Naive thymus-derived CD4-positive, alpha-beta T cell (primary cell): ENCODE data around the gene CAPG. TPM values are rescaled to one million over a fixed set of nuclear protein-coding genes. Genes with fewer than 3 reads are reported as not detected.

Experiments
- ATAC-seq: fragments of 150-1000 bp; cut with Tn5 transposase; 2 replicates; pipeline ENCODE4 v1.10.0; 2021; ENCODE audit warnings: mild to moderate bottlenecking, moderate library complexity
- CTCF ChIA-PET: fragments of 350-600 bp; sonication (Branson Sonifier 250); formaldehyde crosslinking; loops from one replicate; lab custom pipeline; 2021; ENCODE audit warnings: antibody characterized with exemption; lab: Charles Lee
- POLR2A ChIA-PET: fragments of 350-600 bp; sonication (Branson Sonifier 250); formaldehyde crosslinking; loops from one replicate; lab custom pipeline; 2021; ENCODE audit warnings: antibody characterized with exemption, inconsistent platforms; lab: Charles Lee
- DNase-seq, 9 donors: peaks; one replicate each; pipeline versions ENCODE4 v3.0.0 to v3.0.0-alpha.2; 2020 to 2022; ENCODE audit warnings: mixed read lengths in 1 of 9
- H3K27ac ChIP-seq: one replicate; pipeline ENCODE4 v1.7.0; 2013; ENCODE audit warnings: mild to moderate bottlenecking, low read depth, low read length, moderate library complexity
- H3K27me3 ChIP-seq, 2 donors: one replicate each; pipeline ENCODE4 v1.7.0; 2013; ENCODE audit warnings: low read length in 2 of 2, mild to moderate bottlenecking in 2 of 2, moderate library complexity in 2 of 2; ENCODE audit not compliant: control insufficient read depth in 2 of 2, insufficient read depth in 2 of 2
- H3K36me3 ChIP-seq, 3 experiments: 1 replicate in 2 of 3; 2 replicates in 1 of 3; pipeline ENCODE4 v1.7.0; 2013; ENCODE audit warnings: low read length in 3 of 3, mild to moderate bottlenecking in 3 of 3, moderate library complexity in 1 of 3; ENCODE audit not compliant: insufficient read depth in 3 of 3, control insufficient read depth in 2 of 3
- H3K4me1 ChIP-seq, 2 donors: one replicate each; pipeline ENCODE4 v1.7.0; 2013; ENCODE audit warnings: low read length in 2 of 2, mild to moderate bottlenecking in 2 of 2, moderate library complexity in 1 of 2; ENCODE audit not compliant: control insufficient read depth in 2 of 2, insufficient read depth in 2 of 2
- H3K4me3 ChIP-seq: 2 replicates; pipeline ENCODE4 v1.7.0; 2013; ENCODE audit warnings: mild to moderate bottlenecking, low read length
- H3K9me3 ChIP-seq, 3 experiments: 1 replicate in 2 of 3; 2 replicates in 1 of 3; pipeline ENCODE4 v1.7.0; 2013; ENCODE audit warnings: low read length in 3 of 3; ENCODE audit not compliant: control insufficient read depth in 2 of 3
- H3K27ac Mint-ChIP-seq, 9 donors: one replicate each; pipeline ENCODE4 v1.8.0; 2020 to 2022; ENCODE audit warnings: mixed read lengths in 9 of 9, mild to moderate bottlenecking in 8 of 9, moderate library complexity in 5 of 9, inconsistent platforms in 2 of 9
- H3K27me3 Mint-ChIP-seq, 5 donors: one replicate each; pipeline ENCODE4 v1.8.0; 2021 to 2022; ENCODE audit warnings: mixed read lengths in 5 of 5, mild to moderate bottlenecking in 1 of 5
- H3K36me3 Mint-ChIP-seq, 5 donors: one replicate each; pipeline ENCODE4 v1.8.0; 2020 to 2022; ENCODE audit warnings: mixed read lengths in 5 of 5, mild to moderate bottlenecking in 3 of 5, inconsistent platforms in 1 of 5
- H3K4me1 Mint-ChIP-seq, 7 donors: one replicate each; pipeline ENCODE4 v1.8.0; 2020 to 2022; ENCODE audit warnings: mixed read lengths in 7 of 7, mild to moderate bottlenecking in 3 of 7, inconsistent platforms in 1 of 7
- H3K4me3 Mint-ChIP-seq, 10 donors: one replicate each; pipeline ENCODE4 v1.8.0; 2020 to 2022; ENCODE audit warnings: mild to moderate bottlenecking in 10 of 10, mixed read lengths in 10 of 10, moderate library complexity in 6 of 10, inconsistent platforms in 2 of 10
- H3K9me3 Mint-ChIP-seq, 11 donors: one replicate each; pipeline ENCODE4 v1.8.0; 2020 to 2022; ENCODE audit warnings: mixed read lengths in 11 of 11, mild to moderate bottlenecking in 4 of 11, inconsistent platforms in 1 of 11, moderate library complexity in 1 of 11
- intact Hi-C, 2 donors: fragments of 100-400 bp; cut with micrococcal nuclease; formaldehyde crosslinking; loops; one replicate each; pipeline ENCODE4 v1.15.1; 2023
- polyA plus RNA-seq, 2 donors: library from polyadenylated mRNA; unstranded; fragments of 300-500 nt; fragmentation: Illumina TruSeq; gene quantifications; one replicate each; pipeline ENCODE4 v1.2.3, GENCODE V29; 2021
- total RNA-seq, 6 experiments: library from RNA in 5 of 6; stranded (reverse) in 5 of 6; gene quantifications; 1 replicate in 5 of 6; 2 replicates in 1 of 6; pipeline ENCODE4 v1.2.3 and lab custom pipeline; 2021 to 2026

CAPG gene
- total and polyA plus RNA-seq, 7 experiments from 2014 or later, result 12.9 to 265 (median 34.3) TPM

DNA sequence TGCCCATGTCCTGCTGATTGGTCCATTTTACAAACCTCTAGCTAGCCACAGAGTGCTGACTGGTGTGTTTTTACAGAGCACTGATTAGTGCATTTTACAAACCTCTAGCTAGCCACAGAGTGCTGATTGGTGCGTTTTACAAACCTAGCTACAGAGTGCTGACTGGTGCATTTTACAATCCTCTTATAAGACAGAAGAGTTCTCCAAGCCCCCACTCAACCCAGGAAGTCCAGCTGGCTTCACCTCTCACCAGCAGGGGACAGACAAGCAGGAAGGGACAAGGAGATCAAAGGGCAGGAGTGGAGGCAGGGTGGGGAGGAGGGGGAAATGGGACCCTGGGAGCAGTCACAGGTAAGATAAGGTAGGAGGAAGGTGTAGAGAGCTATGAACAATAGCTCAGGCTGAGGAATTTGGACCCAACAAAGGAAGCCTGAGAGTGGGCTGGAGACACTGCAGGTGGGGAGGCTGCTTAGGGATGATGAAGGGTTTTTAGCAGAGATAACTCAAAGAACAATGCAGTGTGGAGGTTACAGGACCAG lies 45.5 kb upstream of the CAPG start:
- Mint-ChIP-seq H3K4me3 (no peak overlapping the region), H3K27ac (no peak overlapping the region), H3K9me3 (no peaks in the 10 kb centered on the region), H3K4me1 (peaks cover 0 to 2% (median 0%) of the 10 kb centered on the region in 7 donors), H3K27me3 (peaks cover 0 to 14% (median 0%) of the 10 kb centered on the region in 5 donors), H3K36me3 (no peaks in the 10 kb centered on the region)
- no peak for ATAC-seq
- ChIA-PET CTCF (no interaction called here), POLR2A (no interaction called here)
- Histone ChIP-seq H3K27ac (no peak overlapping the region), H3K4me1 (no peaks in the 10 kb centered on the region), H3K36me3 (no peaks in the 10 kb centered on the region), H3K9me3 (no peaks in the 10 kb centered on the region), H3K27me3 (no peaks in the 10 kb centered on the region), H3K4me3 (no peak overlapping the region)
- intact Hi-C loops, result no loop called here
- no peak for DNase-seq

DNA sequence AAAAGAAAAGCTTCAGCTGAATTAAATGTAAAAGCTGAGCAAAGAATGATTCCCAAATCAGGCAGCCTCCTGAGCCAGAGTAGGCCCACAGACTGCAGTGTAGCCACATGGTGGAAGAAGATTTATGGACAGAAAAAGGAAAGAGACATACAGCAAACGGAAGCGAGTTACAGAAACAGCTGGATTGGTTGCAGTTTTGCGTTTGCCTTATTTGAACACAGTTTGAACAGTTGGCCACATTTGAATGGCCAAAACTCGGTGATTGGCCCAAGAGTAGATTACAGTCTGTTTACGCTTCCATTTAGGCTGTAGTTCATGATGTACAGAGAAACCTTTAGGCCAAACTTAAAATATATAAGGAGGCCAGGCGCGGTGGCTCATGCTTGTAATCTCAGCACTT lies 43.4 kb upstream of the CAPG start:
- ATAC-seq, result no peak
- no peaks in the 10 kb centered on the region for H3K36me3 ChIP-seq
- H3K9me3 ChIP-seq, result no peaks in the 10 kb centered on the region
- no peak for DNase-seq
- intact Hi-C loops, result loop anchor here in 1 of 2 donors (5.0 kb wide), 1 partner anchor 54 kb away; no protein-coding TSS in a partner anchor
- no peaks in the 10 kb centered on the region for H3K36me3 Mint-ChIP-seq
- H3K27me3 ChIP-seq, result no peaks in the 10 kb centered on the region
- no peaks in the 10 kb centered on the region for H3K9me3 Mint-ChIP-seq
- H3K27me3 Mint-ChIP-seq, result peaks cover 0 to 11% (median 0%) of the 10 kb centered on the region in 5 donors
- no peak overlapping the region for H3K27ac ChIP-seq
- H3K27ac Mint-ChIP-seq, result no peak overlapping the region
- no peaks in the 10 kb centered on the region for H3K4me1 ChIP-seq
- no peak overlapping the region for H3K4me3 Mint-ChIP-seq
- H3K4me1 Mint-ChIP-seq, result peaks cover 0 to 2% (median 0%) of the 10 kb centered on the region in 7 donors
- ChIA-PET CTCF (no interaction called here), POLR2A (no interaction called here)
- no peak overlapping the region for H3K4me3 ChIP-seq

DNA sequence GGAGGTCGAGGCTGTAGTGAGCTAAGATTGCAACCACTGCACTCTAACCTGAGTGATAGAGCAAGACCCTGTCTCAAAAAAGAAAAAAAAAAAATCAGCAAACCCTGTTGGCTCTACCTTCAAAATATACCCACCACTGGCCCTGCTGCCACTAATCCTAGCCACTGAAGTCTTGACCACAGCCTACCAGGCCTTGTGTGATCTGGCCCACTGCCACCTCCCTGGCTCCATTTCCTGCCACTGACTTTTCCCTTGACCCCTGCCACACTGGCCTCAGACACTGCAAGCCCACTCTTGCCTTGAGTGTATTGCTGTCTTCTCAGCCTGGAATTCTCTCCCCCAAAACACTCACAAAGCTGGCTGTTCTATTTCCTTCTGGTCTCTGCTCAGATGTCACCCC lies 42.1 kb upstream of the CAPG start:
- intact Hi-C loops, result loop anchor here in 1 of 2 donors (5.0 kb wide), 1 partner anchor 55 kb away; no protein-coding TSS in a partner anchor
- POLR2A ChIA-PET, result interaction anchor here (0.8 kb wide), 1 partner anchor 9 kb away, joined by 5 read pairs; no protein-coding TSS in a partner anchor
- no peaks in the 10 kb centered on the region for H3K9me3 Mint-ChIP-seq
- Histone ChIP-seq H3K4me1 (no peaks in the 10 kb centered on the region), H3K27ac (no peak overlapping the region), H3K27me3 (no peaks in the 10 kb centered on the region), H3K9me3 (no peaks in the 10 kb centered on the region), H3K36me3 (no peaks in the 10 kb centered on the region), H3K4me3 (no peak overlapping the region)
- H3K4me3 Mint-ChIP-seq, result no peak overlapping the region
- peaks cover 0 to 6% (median 0%) of the 10 kb centered on the region in 5 donors for H3K27me3 Mint-ChIP-seq
- ATAC-seq (no peak), DNase-seq (no peak)
- no peaks in the 10 kb centered on the region for H3K36me3 Mint-ChIP-seq
- CTCF ChIA-PET, result no interaction called here
- H3K4me1 Mint-ChIP-seq, result peaks cover 0 to 2% (median 0%) of the 10 kb centered on the region in 7 donors
- H3K27ac Mint-ChIP-seq, result no peak overlapping the region

DNA sequence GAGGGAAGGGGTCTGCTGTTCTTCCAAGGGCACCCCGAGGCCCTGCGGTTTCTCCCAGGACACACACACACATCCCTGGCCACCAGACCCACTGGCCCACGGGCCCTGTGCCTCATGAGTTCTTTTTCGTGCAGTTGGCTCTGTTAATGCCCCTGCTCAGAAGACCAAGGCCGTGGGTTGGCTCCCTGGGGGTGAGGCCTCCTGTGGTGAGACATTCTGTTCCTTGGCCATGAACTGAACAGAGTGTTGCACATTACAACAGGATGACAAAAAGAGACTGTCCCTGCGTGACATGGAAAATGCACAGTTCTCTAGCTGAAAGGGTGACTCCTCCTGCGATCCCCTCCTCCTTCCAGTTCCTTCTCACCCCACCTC lies 39.0 kb upstream of the CAPG start:
- Mint-ChIP-seq H3K4me1 (peaks cover 0 to 2% (median 0%) of the 10 kb centered on the region in 7 donors), H3K36me3 (no peaks in the 10 kb centered on the region), H3K27ac (no peak overlapping the region), H3K9me3 (no peaks in the 10 kb centered on the region), H3K4me3 (no peak overlapping the region), H3K27me3 (no peaks in the 10 kb centered on the region)
- Histone ChIP-seq H3K4me1 (no peaks in the 10 kb centered on the region), H3K4me3 (no peak overlapping the region), H3K9me3 (no peaks in the 10 kb centered on the region), H3K27ac (no peak overlapping the region), H3K27me3 (no peaks in the 10 kb centered on the region), H3K36me3 (no peaks in the 10 kb centered on the region)
- intact Hi-C loops, result no loop called here
- DNase-seq (no peak), ATAC-seq (no peak)
- CTCF ChIA-PET, result no interaction called here
- POLR2A ChIA-PET, result no interaction called here

DNA sequence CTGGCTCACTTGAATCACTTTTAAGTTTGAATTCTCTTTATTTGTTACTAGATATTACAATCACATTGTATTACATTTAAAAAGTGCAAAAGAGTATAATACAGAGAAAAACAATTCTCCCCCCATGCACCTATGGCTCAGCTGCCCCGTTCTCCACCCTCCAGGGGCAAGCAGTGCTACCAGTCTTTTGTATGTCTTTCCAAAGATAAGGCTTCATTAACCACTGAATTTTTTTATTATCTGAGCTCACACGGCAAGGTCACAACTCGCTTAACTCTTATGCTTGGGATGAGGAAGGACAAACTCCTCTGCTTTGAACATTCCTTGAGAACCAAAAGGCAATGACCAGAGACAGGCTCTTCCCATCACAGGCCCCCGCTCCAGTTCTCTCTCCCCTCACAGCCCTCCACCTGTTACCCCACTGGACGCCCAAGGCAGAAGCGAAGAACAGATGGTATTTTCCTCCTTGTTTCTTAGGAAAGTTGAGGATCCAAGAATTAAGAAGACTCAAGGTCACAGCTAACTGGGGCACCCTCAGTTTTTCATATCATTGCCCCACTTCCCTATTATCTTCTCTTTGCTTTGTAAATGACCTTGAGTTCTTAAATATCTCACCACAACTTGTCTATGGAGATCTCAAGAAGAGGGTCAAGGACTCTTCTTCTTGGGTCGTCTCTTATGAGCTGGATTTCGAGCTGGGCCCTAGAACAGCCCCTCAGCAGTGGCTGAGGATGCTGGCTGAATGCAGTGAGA lies 38.5 kb upstream of the CAPG start:
- intact Hi-C loops, result no loop called here
- H3K4me3 Mint-ChIP-seq, result no peak overlapping the region
- POLR2A ChIA-PET, result no interaction called here
- H3K27me3 Mint-ChIP-seq, result no peaks in the 10 kb centered on the region
- CTCF ChIA-PET, result no interaction called here
- Histone ChIP-seq H3K4me3 (no peak overlapping the region), H3K36me3 (no peaks in the 10 kb centered on the region), H3K27ac (no peak overlapping the region), H3K27me3 (no peaks in the 10 kb centered on the region), H3K4me1 (no peaks in the 10 kb centered on the region), H3K9me3 (no peaks in the 10 kb centered on the region)
- no peaks in the 10 kb centered on the region for H3K36me3 Mint-ChIP-seq
- ATAC-seq, result no peak
- no peaks in the 10 kb centered on the region for H3K9me3 Mint-ChIP-seq
- H3K4me1 Mint-ChIP-seq, result peaks cover 0 to 3% (median 0%) of the 10 kb centered on the region in 7 donors
- DNase-seq, result no peak
- no peak overlapping the region for H3K27ac Mint-ChIP-seq

DNA sequence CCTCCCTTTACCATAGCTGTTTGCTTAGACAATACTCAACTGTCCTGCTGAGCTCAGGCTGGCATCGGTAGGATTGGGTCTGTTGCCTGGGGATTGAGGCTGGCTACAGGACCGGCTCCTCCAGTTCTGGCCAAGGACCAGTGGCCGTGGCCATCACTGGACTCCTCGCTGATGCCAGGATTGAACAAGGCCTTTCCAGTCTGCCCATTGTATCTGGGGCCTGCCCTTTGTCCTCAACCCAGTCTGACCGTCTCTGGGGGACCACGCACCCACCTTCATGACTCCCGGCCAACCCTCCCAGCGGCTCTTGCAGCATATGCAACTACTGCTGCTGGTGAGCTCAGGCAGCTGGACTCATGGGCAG lies 37.0 kb upstream of the CAPG start:
- no peak for DNase-seq
- CTCF ChIA-PET, result no interaction called here
- POLR2A ChIA-PET, result interaction anchor here (1.2 kb wide), 1 partner anchor 9 kb away, joined by 3 read pairs; no protein-coding TSS in a partner anchor

More for the DNA sequence above, 37.0 kb upstream of the CAPG start:
- H3K27ac ChIP-seq, result no peak overlapping the region
- Mint-ChIP-seq H3K36me3 (no peaks in the 10 kb centered on the region), H3K4me3 (no peak overlapping the region), H3K4me1 (peaks cover 0 to 4% (median 0%) of the 10 kb centered on the region in 7 donors), H3K27ac (no peak overlapping the region), H3K27me3 (no peaks in the 10 kb centered on the region), H3K9me3 (no peaks in the 10 kb centered on the region)
- intact Hi-C loops, result no loop called here
- H3K4me1 ChIP-seq, result no peaks in the 10 kb centered on the region
- no peaks in the 10 kb centered on the region for H3K36me3 ChIP-seq
- no peaks in the 10 kb centered on the region for H3K27me3 ChIP-seq
- no peaks in the 10 kb centered on the region for H3K9me3 ChIP-seq
- no peak for ATAC-seq
- no peak overlapping the region for H3K4me3 ChIP-seq
